Ascending aorta (tissue), 2 donors: ENCODE measurements around the gene CDH15. TPM values are rescaled to one million over a fixed set of nuclear protein-coding genes. Genes with fewer than 3 reads are reported as not detected.
A peak's percentile ranks its signal among the peaks of the same experiment; 100 is the strongest.

Source experiments
- DNase-seq, 2 donors: peaks; one replicate each; pipeline ENCODE4 v3.0.0-alpha.2; 2019; ENCODE audit warnings: low spot score in 2 of 2
- H3K27ac ChIP-seq, 2 donors: fragments of 200-600 bp; sonication (generic); one replicate each; pipeline ENCODE4 v1.5.1; 2016 to 2017; ENCODE audit warnings: mild to moderate bottlenecking in 1 of 2
- H3K27me3 ChIP-seq: fragments of 200-600 bp; sonication (generic); one replicate; pipeline ENCODE4 v1.5.1; 2017
- H3K36me3 ChIP-seq, 2 donors: fragments of 200-600 bp; sonication (generic); one replicate each; pipeline ENCODE4 v1.5.1; 2016
- H3K4me1 ChIP-seq, 2 donors: fragments of 200-600 bp; sonication (generic); one replicate each; pipeline ENCODE4 v1.5.1; 2016 to 2017; ENCODE audit warnings: mild to moderate bottlenecking in 1 of 2
- H3K4me3 ChIP-seq, 2 donors: fragments of 200-600 bp; sonication (generic); one replicate each; pipeline ENCODE4 v1.5.1; 2016 to 2017; ENCODE audit warnings: mild to moderate bottlenecking in 1 of 2
- H3K9me3 ChIP-seq, 2 donors: fragments of 200-600 bp; sonication (generic); one replicate each; pipeline ENCODE4 v1.5.1; 2016
- intact Hi-C: fragments of 100-400 bp; cut with DNase I; formaldehyde crosslinking; loops from one replicate; pipeline ENCODE4 v1.15.1; 2023
- total RNA-seq: library from RNA; depleted of rRNA; stranded (reverse); fragments of >200 nt; gene quantifications from one replicate; pipeline ENCODE4 v1.1.0, GENCODE V29; 2016
- TF ChIP-seq, protein P1 (sequence below), 3 experiments: fragments of 200-600 bp in 2 of 3; fragments of 450-650 bp in 1 of 3; sonication (generic) in 2 of 3; IDR thresholded peaks; one replicate each; pipeline ENCODE4 v1.5.1; 2016 to 2019; ENCODE audit warnings: antibody characterized with exemption in 3 of 3, mild to moderate bottlenecking in 1 of 3, moderate library complexity in 1 of 3

Gene CDH15
- total RNA-seq, 1 donor from 2014 or later = not detected

DNA sequence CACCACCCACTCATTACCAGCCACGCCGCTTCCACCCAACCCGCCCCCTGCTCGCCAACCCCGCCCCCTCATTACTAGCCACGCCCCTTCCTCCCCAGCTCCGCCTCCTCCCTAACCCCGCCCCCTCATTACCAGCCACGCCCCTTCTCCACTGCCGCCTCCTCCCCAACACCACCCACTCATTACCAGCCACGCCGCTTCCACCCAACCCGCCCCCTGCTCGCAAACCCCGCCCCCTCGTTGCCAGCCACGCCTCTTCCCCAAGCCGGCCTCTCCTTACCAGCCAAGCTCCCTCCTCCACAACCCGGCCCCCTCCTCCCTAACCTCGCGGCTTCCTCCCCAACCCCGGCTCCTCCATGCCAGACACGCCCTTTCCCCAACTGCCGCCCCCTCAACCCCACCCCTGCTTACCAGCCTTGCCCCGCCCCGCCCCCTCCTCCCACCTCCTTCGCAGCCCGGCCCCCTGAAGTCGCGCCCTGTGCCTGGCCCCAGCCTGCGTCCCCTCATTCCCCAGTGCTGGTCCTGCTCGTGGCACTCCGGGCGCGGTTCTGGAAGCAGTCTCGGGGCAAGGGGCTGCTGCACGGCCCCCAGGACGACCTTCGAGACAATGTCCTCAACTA, 21.5 kb downstream of the CDH15 start:
- TF ChIP-seq, protein P1, sequence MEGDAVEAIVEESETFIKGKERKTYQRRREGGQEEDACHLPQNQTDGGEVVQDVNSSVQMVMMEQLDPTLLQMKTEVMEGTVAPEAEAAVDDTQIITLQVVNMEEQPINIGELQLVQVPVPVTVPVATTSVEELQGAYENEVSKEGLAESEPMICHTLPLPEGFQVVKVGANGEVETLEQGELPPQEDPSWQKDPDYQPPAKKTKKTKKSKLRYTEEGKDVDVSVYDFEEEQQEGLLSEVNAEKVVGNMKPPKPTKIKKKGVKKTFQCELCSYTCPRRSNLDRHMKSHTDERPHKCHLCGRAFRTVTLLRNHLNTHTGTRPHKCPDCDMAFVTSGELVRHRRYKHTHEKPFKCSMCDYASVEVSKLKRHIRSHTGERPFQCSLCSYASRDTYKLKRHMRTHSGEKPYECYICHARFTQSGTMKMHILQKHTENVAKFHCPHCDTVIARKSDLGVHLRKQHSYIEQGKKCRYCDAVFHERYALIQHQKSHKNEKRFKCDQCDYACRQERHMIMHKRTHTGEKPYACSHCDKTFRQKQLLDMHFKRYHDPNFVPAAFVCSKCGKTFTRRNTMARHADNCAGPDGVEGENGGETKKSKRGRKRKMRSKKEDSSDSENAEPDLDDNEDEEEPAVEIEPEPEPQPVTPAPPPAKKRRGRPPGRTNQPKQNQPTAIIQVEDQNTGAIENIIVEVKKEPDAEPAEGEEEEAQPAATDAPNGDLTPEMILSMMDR (IDR thresholded peaks at IDR 0.05) = no peak
- peak in 1 of 2 donors; percentile 66 for DNase-seq
- no peaks in the 10 kb centered on the region for H3K9me3 ChIP-seq
- no peaks in the 10 kb centered on the region for H3K36me3 ChIP-seq
- H3K4me1 ChIP-seq = peaks cover 0 to 5% of the 10 kb centered on the region in 2 donors
- H3K27me3 ChIP-seq = no peaks in the 10 kb centered on the region
- no peak overlapping the region for H3K4me3 ChIP-seq
- intact Hi-C loops = no loop called here
- no peak overlapping the region for H3K27ac ChIP-seq

DNA sequence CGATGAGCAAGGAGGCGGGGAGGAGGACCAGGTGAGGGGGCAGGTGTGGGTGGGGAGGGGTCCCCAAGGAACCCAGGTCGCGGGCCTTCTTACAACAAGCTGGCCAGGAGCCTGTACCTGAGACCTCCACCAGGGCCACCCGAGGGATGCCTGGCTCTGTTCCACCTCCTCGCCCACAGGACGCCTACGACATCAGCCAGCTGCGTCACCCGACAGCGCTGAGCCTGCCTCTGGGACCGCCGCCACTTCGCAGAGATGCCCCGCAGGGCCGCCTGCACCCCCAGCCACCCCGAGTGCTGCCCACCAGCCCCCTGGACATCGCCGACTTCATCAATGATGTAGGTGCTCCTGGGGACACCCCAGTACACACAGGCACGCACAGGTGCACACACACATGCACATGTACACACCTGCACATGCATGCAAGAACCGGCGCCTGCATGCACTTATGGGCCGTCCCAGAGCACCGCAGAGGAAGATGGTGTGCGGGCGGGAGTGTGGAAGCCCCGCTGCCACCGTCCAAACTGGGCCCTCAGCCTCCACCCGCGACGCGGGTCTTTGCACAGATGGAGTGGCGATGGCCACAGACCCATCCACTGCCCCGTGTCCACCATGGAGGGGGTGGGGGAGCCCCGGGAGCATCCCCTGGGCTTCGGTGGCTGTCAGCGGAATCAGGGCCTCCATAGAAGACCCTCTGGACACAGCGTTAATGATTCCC, 22.2 kb downstream of the CDH15 start:
- H3K9me3 ChIP-seq = no peaks in the 10 kb centered on the region
- H3K4me1 ChIP-seq = peaks cover 0 to 5% of the 10 kb centered on the region in 2 donors
- no peak overlapping the region for H3K27ac ChIP-seq
- H3K36me3 ChIP-seq = no peaks in the 10 kb centered on the region
- no peak overlapping the region for H3K4me3 ChIP-seq
- DNase-seq = peak in 1 of 2 donors; percentile 57
- TF ChIP-seq, protein P1 (IDR thresholded peaks at IDR 0.05) = no peak
- intact Hi-C loops = no loop called here
- no peaks in the 10 kb centered on the region for H3K27me3 ChIP-seq

DNA sequence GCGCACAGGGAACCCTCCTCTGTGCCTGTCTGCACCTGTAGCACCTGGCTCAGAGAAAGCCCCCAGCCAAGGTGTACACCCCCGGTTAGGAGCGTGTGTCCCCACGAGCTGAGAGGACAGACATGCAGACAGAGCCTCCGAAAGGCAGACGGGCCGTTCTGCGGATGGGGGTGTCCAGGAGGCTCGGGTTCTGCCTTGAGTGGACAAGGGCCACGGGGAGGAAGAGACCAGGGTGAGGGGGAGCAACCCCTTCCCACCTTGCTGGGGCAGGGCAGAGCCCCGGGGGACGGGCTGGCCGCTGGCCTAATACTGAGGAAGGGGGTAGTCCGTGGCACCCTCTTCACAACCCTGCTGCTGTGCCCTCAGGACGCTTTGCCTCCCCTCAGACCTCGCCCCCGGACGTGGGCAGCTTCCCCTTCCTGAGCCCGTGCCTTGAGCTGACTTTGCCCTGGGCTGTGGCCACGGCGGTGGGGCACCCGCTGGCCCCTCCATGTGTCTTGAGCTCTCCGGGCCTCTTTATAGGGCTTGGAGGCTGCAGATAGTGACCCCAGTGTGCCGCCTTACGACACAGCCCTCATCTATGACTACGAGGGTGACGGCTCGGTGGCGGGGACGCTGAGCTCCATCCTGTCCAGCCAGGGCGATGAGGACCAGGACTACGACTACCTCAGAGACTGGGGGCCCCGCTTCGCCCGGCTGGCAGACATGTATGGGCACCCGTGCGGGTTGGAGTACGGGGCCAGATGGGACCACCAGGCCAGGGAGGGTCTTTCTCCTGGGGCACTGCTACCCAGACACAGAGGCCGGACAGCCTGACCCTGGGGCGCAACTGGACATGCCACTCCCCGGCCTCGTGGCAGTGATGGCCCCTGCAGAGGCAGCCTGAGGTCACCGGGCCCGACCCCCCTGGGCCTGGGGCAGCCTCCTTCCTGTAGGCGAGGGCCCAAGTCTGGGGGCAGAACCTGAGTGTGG, 23.1 kb downstream of the CDH15 start:
- no peaks in the 10 kb centered on the region for H3K27me3 ChIP-seq
- TF ChIP-seq, protein P1 (IDR thresholded peaks at IDR 0.05) = no peak
- no peaks in the 10 kb centered on the region for H3K36me3 ChIP-seq
- H3K9me3 ChIP-seq = no peaks in the 10 kb centered on the region
- DNase-seq = peak in 1 of 2 donors; percentile 59
- no peak overlapping the region for H3K4me3 ChIP-seq
- intact Hi-C loops = no loop called here
- H3K27ac ChIP-seq = no peak overlapping the region
- peaks cover 0 to 5% of the 10 kb centered on the region in 2 donors for H3K4me1 ChIP-seq

DNA sequence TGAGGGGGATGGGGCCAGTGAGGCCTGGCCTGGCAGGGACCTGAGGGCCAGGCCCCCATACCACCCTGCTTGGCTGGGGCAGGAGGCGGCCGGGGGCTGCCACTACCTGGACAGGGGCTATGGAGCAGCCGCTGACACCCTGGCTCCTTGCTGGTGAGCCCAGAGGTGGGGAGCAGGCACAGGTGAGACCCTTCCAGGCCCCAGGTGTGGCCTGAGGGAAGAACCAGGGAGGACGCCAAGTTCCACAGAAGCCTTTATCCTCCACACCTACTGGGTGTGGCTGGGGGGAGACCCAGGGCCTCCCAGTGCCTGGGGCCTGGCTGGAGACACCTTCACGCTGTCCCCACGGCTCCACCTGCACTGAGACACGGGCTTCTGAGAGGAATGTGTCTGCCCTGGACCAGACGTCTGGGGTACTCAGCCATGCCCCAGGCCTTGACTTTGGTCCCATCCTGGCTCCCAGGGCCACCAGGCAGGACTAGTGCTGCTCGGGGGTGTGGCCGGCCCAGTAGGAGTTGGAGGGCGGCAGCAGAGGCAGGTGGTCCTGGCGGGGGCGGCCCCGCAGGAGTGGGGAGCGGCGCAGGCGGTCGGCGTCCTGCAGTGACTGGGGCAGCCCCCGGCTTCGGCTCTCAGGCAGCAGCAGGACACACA, 24.1 kb downstream of the CDH15 start:
- intact Hi-C loops = no loop called here
- Histone ChIP-seq H3K27ac (no peak overlapping the region), H3K9me3 (no peaks in the 10 kb centered on the region), H3K4me1 (peaks cover 0 to 7% of the 10 kb centered on the region in 2 donors), H3K36me3 (no peaks in the 10 kb centered on the region), H3K27me3 (peaks cover 3% of the 10 kb centered on the region), H3K4me3 (no peak overlapping the region)
- DNase-seq = peak in 1 of 2 donors; percentile 58
- TF ChIP-seq, protein P1 (IDR thresholded peaks at IDR 0.05) = no peak

DNA sequence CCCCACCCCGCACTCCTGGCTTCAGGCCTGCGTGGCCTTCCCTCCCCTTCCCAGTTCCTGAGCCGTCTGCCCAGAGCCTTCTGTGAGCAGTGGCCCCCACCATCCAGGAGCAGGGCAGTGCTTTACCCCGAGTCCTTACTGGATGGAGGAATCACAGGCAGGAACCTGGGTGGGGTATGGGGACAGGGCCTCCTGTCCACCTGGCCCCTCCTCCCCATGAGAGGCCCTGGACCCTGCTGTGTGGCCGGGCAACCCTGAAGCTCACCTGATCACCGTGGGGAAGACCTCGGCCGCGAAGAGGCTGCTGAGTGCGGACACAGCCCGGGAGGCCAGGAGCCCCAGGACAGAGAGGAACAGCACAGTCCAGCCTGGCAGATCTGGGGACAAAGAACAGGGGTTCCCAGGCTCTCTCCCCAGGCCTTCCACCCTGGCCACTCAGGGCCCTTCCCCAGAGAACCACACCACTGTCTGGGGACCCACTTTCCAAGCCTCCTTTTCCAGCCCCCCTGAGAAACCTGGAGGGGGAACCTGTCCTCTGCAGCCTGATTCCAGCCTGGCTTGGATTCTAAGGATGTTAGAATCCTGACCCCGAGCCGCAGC, 25.6 kb downstream of the CDH15 start:
- no peak overlapping the region for H3K4me3 ChIP-seq
- peaks cover 11% of the 10 kb centered on the region for H3K27me3 ChIP-seq
- intact Hi-C loops = no loop called here
- TF ChIP-seq, protein P1 (IDR thresholded peaks at IDR 0.05) = no peak
- no peak for DNase-seq
- H3K4me1 ChIP-seq = peaks cover 2 to 4% of the 10 kb centered on the region in 2 donors
- no peaks in the 10 kb centered on the region for H3K36me3 ChIP-seq
- no peak overlapping the region for H3K27ac ChIP-seq
- no peaks in the 10 kb centered on the region for H3K9me3 ChIP-seq
